ENCODE data around the gene ITPKC. TPM values are rescaled to one million over a fixed set of nuclear protein-coding genes. Genes with fewer than 3 reads are reported as not detected.

ITPKC gene
- total and polyA plus RNA-seq, 10 of the 15 experiments (the other 5 are each of a cell fraction or from before 2014, with no cell fraction given) = 0.03 to 6.4 (median 3.5) TPM

DNA sequence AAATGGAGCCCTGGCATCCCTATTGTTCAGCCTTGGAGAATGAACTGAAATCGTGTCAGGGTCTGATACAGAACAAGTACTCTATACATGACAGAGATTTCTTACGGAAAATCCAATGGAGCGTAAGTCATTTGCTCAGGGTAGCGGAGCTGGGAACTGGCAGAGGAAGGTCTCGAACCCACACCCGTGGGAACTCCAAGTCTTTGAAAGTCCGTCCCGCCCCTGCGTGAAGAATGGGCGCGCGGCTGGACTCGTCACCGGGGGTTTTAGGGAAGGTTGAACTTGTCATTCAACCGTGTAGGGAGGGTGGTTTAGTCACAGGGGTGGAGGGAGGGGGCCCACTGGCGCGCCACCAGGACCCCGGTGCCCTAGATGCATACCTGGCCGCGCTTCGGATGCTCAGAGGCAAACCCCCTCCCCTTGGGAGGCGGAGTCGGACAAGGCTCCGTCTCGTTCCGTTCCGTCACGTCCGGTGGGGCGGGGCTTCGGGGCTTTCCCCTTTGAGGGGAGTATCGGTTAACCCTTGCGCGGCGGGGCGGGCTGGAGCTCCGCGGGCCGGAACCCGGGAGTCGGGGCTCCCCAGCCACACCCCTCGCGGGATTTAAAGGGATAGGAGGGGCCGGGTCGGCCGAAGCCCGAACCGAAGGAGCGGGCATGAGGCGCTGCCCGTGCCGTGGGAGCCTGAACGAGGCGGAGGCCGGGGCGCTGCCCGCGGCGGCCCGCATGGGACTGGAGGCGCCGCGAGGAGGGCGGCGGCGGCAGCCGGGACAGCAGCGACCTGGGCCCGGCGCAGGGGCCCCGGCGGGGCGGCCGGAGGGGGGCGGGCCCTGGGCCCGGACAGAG lies at the start of gene ITPKC, which contains the start of gene COQ8B (continued):
- TF ChIP-seq NR2F1 (conservative IDR thresholded peaks at IDR 0.05) (peak; percentile 71), ATF7 (IDR thresholded peaks at IDR 0.05; ENCODE audit: low read depth) (peak; percentile 41; the same call in 1 of the 2 replicates), EP300 (IDR thresholded peaks at IDR 0.05; ENCODE audit: borderline replicate concordance in 1 of 2, control insufficient read depth in 1 of 2, low read depth in 2 of 2, low read length in 2 of 2) (peak in 1 of 2 experiments; percentile 64; a peak in 2 of 4 replicates), FOXM1 (IDR thresholded peaks at IDR 0.05; ENCODE audit: low read depth, low read length) (no peak), IKZF1 (conservative IDR thresholded peaks at IDR 0.05) (peak; percentile 84), SMARCA5 (IDR thresholded peaks at IDR 0.05) (peak; percentile 79), HDAC2 (IDR thresholded peaks at IDR 0.05) (no peak), EGR1 (IDR thresholded peaks at IDR 0.05; ENCODE audit: borderline replicate concordance in 1 of 2, low read depth in 2 of 2, low read length in 2 of 2) (0 out of 3 replicates have a peak, but pooled peaks of 1 of the 2 experiments have one; percentile 14), BHLHE40 (IDR thresholded peaks at IDR 0.05; ENCODE audit: borderline replicate concordance in 1 of 2, low read depth in 2 of 2, low read length in 1 of 2) (peak; percentile 63 to 84; a peak in 3 of 4 replicates), MXI1 (IDR thresholded peaks at IDR 0.05; ENCODE audit: low read depth, low read length) (peak; percentile 52), SIN3A (IDR thresholded peaks at IDR 0.05; ENCODE audit: low read depth, low read length) (peak; percentile 74), YY1 (IDR thresholded peaks at IDR 0.05; ENCODE audit: low read depth, low read length) (0 out of 2 replicates have a peak, but pooled peaks have one; percentile 15), ETV6 (conservative IDR thresholded peaks at IDR 0.05 in 1 of 2, IDR thresholded peaks at IDR 0.05 in 1 of 2; ENCODE audit: borderline replicate concordance in 1 of 2, low read depth in 1 of 2) (no peak), RELA (IDR thresholded peaks at IDR 0.05; ENCODE audit: borderline replicate concordance, partially characterized antibody) (peak; percentile 85), BACH1 (IDR thresholded peaks at IDR 0.05; ENCODE audit: borderline replicate concordance) (peak; percentile 80; the same call in 1 of the 2 replicates), IRF4 (IDR thresholded peaks at IDR 0.05; ENCODE audit: low read depth, low read length) (peak; percentile 60; the same call in 1 of the 2 replicates)
- TF ChIP-seq, protein P1, sequence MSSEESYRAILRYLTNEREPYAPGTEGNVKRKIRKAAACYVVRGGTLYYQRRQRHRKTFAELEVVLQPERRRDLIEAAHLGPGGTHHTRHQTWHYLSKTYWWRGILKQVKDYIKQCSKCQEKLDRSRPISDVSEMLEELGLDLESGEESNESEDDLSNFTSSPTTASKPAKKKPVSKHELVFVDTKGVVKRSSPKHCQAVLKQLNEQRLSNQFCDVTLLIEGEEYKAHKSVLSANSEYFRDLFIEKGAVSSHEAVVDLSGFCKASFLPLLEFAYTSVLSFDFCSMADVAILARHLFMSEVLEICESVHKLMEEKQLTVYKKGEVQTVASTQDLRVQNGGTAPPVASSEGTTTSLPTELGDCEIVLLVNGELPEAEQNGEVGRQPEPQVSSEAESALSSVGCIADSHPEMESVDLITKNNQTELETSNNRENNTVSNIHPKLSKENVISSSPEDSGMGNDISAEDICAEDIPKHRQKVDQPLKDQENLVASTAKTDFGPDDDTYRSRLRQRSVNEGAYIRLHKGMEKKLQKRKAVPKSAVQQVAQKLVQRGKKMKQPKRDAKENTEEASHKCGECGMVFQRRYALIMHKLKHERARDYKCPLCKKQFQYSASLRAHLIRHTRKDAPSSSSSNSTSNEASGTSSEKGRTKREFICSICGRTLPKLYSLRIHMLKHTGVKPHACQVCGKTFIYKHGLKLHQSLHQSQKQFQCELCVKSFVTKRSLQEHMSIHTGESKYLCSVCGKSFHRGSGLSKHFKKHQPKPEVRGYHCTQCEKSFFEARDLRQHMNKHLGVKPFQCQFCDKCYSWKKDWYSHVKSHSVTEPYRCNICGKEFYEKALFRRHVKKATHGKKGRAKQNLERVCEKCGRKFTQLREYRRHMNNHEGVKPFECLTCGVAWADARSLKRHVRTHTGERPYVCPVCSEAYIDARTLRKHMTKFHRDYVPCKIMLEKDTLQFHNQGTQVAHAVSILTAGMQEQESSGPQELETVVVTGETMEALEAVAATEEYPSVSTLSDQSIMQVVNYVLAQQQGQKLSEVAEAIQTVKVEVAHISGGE (CRISPR knock-in tag; IDR thresholded peaks at IDR 0.05) = no peak
- TF ChIP-seq, protein P2, sequence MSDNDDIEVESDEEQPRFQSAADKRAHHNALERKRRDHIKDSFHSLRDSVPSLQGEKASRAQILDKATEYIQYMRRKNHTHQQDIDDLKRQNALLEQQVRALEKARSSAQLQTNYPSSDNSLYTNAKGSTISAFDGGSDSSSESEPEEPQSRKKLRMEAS (IDR thresholded peaks at IDR 0.05; ENCODE audit: low read depth, low read length) = peak; percentile 24; the same call in 1 of the 2 replicates
- TF ChIP-seq, protein P3, sequence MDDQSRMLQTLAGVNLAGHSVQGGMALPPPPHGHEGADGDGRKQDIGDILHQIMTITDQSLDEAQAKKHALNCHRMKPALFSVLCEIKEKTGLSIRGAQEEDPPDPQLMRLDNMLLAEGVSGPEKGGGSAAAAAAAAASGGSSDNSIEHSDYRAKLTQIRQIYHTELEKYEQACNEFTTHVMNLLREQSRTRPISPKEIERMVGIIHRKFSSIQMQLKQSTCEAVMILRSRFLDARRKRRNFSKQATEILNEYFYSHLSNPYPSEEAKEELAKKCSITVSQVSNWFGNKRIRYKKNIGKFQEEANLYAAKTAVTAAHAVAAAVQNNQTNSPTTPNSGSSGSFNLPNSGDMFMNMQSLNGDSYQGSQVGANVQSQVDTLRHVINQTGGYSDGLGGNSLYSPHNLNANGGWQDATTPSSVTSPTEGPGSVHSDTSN (IDR thresholded peaks at IDR 0.05; ENCODE audit: insufficient replicate concordance, low read depth, low read length) = no peak
- TF ChIP-seq, protein P4, sequence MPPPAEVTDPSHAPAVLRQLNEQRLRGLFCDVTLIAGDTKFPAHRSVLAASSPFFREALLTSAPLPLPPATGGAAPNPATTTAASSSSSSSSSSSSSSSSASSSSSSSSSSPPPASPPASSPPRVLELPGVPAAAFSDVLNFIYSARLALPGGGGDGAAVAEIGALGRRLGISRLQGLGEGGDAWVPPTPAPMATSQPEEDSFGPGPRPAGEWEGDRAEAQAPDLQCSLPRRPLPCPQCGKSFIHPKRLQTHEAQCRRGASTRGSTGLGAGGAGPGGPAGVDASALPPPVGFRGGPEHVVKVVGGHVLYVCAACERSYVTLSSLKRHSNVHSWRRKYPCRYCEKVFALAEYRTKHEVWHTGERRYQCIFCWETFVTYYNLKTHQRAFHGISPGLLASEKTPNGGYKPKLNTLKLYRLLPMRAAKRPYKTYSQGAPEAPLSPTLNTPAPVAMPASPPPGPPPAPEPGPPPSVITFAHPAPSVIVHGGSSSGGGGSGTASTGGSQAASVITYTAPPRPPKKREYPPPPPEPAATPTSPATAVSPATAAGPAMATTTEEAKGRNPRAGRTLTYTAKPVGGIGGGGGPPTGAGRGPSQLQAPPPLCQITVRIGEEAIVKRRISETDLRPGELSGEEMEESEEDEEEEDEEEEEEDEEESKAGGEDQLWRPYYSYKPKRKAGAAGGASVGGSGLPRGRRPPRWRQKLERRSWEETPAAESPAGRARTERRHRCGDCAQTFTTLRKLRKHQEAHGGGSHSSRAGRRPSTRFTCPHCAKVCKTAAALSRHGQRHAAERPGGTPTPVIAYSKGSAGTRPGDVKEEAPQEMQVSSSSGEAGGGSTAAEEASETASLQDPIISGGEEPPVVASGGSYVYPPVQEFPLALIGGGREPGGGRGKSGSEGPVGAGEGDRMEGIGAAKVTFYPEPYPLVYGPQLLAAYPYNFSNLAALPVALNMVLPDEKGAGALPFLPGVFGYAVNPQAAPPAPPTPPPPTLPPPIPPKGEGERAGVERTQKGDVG (CRISPR knock-in tag; IDR thresholded peaks at IDR 0.05) = no peak

All from GM12878 (cell line).